K562 (cell line): ENCODE measurements around the gene AMPD1. TPM values are rescaled to one million over a fixed set of nuclear protein-coding genes. Genes with fewer than 3 reads are reported as not detected.

ENCODE experiments used
- CBX2 ChIP-seq: fragments of 200-600 bp; sonication (generic); IDR thresholded peaks from one replicate; pipeline ENCODE4 v1.6.1; 2012; ENCODE audit warnings: mild to moderate bottlenecking, low read length, inconsistent platforms; ENCODE audit not compliant: insufficient read depth, poor library complexity, severe bottlenecking
- CHD7 ChIP-seq: fragments of 200-600 bp; sonication (generic); IDR thresholded peaks from one replicate; pipeline ENCODE4 v1.6.1; 2012; ENCODE audit warnings: mild to moderate bottlenecking, low read depth, low read length, inconsistent platforms
- CREB1 ChIP-seq, 2 experiments: sonication (generic) in 1 of 2; formaldehyde crosslinking in 1 of 2; IDR thresholded peaks; 2 replicates each; pipeline versions ENCODE4 v1.6.1 to v1.8.0; 2012 to 2022; ENCODE audit warnings: inconsistent platforms in 1 of 2, mild to moderate bottlenecking in 1 of 2, missing genetic modification reagents in 1 of 2, moderate library complexity in 1 of 2
- GABPA ChIP-seq: fragments of 200-800 bp; sonication (Bioruptor generic); conservative IDR thresholded peaks from 2 replicates; pipeline ENCODE4 v1.6.1; 2016; ENCODE audit warnings: low read depth, missing genetic modification characterization, missing compliant biosample characterization
- KAT2B ChIP-seq: IDR thresholded peaks from one replicate; pipeline ENCODE4 v1.6.1; 2012; ENCODE audit warnings: low read depth, mild to moderate bottlenecking, control low read depth, inconsistent platforms, low read length, moderate library complexity
- RNF2 ChIP-seq: sonication (generic); IDR thresholded peaks from 2 replicates; pipeline ENCODE4 v1.6.1; 2016
- SRSF7 ChIP-seq: fragments of 200-400 bp; formaldehyde crosslinking; optimal IDR thresholded peaks from 2 replicates; pipeline ENCODE3; 2017; ENCODE audit warnings: mild to moderate bottlenecking, low read depth, low read length
- TEAD1 ChIP-seq, 2 experiments: fragments of 450-650 bp in 1 of 2; sonication (generic) in 1 of 2; formaldehyde crosslinking; IDR thresholded peaks; 2 replicates each; pipeline versions ENCODE4 v1.4.0 to v1.8.0; 2020 to 2022; ENCODE audit warnings: mild to moderate bottlenecking in 2 of 2, missing genetic modification reagents in 1 of 2
- ZFP36 ChIP-seq: fragments of 150-350 bp; IDR thresholded peaks from 2 replicates; pipeline ENCODE4 v1.6.1; 2018; ENCODE audit warnings: low read length, low read depth; ENCODE audit not compliant: partially characterized antibody
- ZKSCAN8 ChIP-seq: fragments of 200-800 bp; sonication (Bioruptor generic); IDR thresholded peaks from 2 replicates; pipeline ENCODE4 v1.6.1; 2016; ENCODE audit warnings: missing genetic modification characterization, missing compliant biosample characterization
- ZNF57 ChIP-seq: fragments of 450-650 bp; formaldehyde crosslinking; IDR thresholded peaks from 2 replicates; pipeline ENCODE4 v1.4.0; 2020; ENCODE audit warnings: mild to moderate bottlenecking, moderate library complexity
- ZNF668 ChIP-seq: fragments of 250-450 bp; sonication (Bioruptor Pico); IDR thresholded peaks from 2 replicates; pipeline ENCODE4 v1.8.0; 2022; ENCODE audit warnings: mild to moderate bottlenecking, inconsistent platforms
- ZNF76 ChIP-seq: fragments of 250-450 bp; sonication (Bioruptor Pico); IDR thresholded peaks from 2 replicates; pipeline ENCODE4 v1.4.0; 2020; ENCODE audit warnings: mild to moderate bottlenecking, moderate library complexity, borderline replicate concordance
- polyA plus RNA-seq, 8 experiments: library from polyadenylated mRNA; depleted of rRNA in 4 of 8; stranded (reverse) in 5 of 8; unstranded in 3 of 8; fragments of >200 nt; fragmentation: Nextera tagmentation in 2 of 8; fragmentation: Illumina TruSeq in 1 of 8; extraction: Ambion mirVana in 2 of 8; extraction: Trizol in 1 of 8; gene quantifications; 2 replicates each; pipeline versions ENCODE4 v1.2.1 to v1.2.3, GENCODE V29; 2011 to 2014; ENCODE audit warnings: inconsistent platforms in 1 of 8, missing spikeins in 1 of 8
- total RNA-seq, 7 experiments: library from RNA; depleted of rRNA in 6 of 7; stranded (reverse); fragments of >200 nt in 6 of 7; fragmentation: Illumina TruSeq in 2 of 7; extraction: Trizol in 2 of 7; gene quantifications; 2 replicates each; pipeline versions ENCODE4 v1.2.1 to v1.2.3, GENCODE V29; 2011 to 2021; ENCODE audit warnings: low replicate concordance in 1 of 7

Gene AMPD1
- total and polyA plus RNA-seq, 9 of the 15 experiments (the other 6 are each of a cell fraction or from before 2014, with no cell fraction given): 0.04 to 0.17 TPM; not detected in 7

GRCh38 chr1:114695430-114696058, at the start of gene AMPD1 (continued):
- TF ChIP-seq CHD7 (no peak), KAT2B (no peak), ZFP36 (no peak), ZKSCAN8 (CRISPR knock-in tag) (no peak), ZNF57 (CRISPR knock-in tag) (no peak), SRSF7 (no peak), CBX2 (no peak), GABPA (tag) (no peak), TEAD1 (CRISPR knock-in tag; IDR thresholded peaks at IDR 0.05) (no peak), RNF2 (no peak), CREB1 (IDR thresholded peaks at IDR 0.05) (no peak), CREB1 (CRISPR knock-in tag; IDR thresholded peaks at IDR 0.05) (no peak), ZNF668 (CRISPR knock-in tag) (no peak), ZNF76 (CRISPR knock-in tag) (no peak)
